ENCODE data around the gene GPATCH8.
"Not testable (repeated sequence)": the region's sequence is repeated elsewhere in the genome, so short reads cannot be mapped to it uniquely, and the experiment has no call there.

The GPATCH8 gene

GRCh38 chr17:44523672-44523972 is 20.4 kb upstream of the GPATCH8 start:
- DNase-seq = no peak

- peak; percentile 41 for DNase-seq
Measured at GRCh38 chr17:44522883-44523671, 19.9 kb upstream of the GPATCH8 start.

- DNase-seq = no peak
Measured at GRCh38 chr17:44518032-44518431, 14.8 kb upstream of the GPATCH8 start.

GRCh38 chr17:44511241-44512134 is 8.3 kb upstream of the GPATCH8 start:
- DNase-seq = not testable (repeated sequence)

- not testable (repeated sequence) for DNase-seq
Measured at GRCh38 chr17:44506939-44507604, 3.9 kb upstream of the GPATCH8 start.

GRCh38 chr17:44502598-44503146 is 534 bp downstream of the GPATCH8 start:
- DNase-seq = no peak

- no peak for DNase-seq
Measured at GRCh38 chr17:44501866-44502375, 1.3 kb downstream of the GPATCH8 start.

GRCh38 chr17:44499722-44500121 is 3.5 kb downstream of the GPATCH8 start:
- no peak for DNase-seq

GRCh38 chr17:44496815-44497214 is 6.4 kb downstream of the GPATCH8 start:
- no peak for DNase-seq

GRCh38 chr17:44493339-44493738 is 9.9 kb downstream of the GPATCH8 start:
- DNase-seq = no peak

GRCh38 chr17:44492706-44493272 is 10.4 kb downstream of the GPATCH8 start:
- no peak for DNase-seq

GRCh38 chr17:44489581-44489980 is 13.6 kb downstream of the GPATCH8 start:
- no peak for DNase-seq

- no peak for DNase-seq
Measured at GRCh38 chr17:44487170-44487569, 16.0 kb downstream of the GPATCH8 start.

- no peak for DNase-seq
Measured at GRCh38 chr17:44473367-44473766, 29.8 kb downstream of the GPATCH8 start.

GRCh38 chr17:44469676-44470075 is 33.5 kb downstream of the GPATCH8 start:
- no peak for DNase-seq

GRCh38 chr17:44467108-44467507 is 36.1 kb downstream of the GPATCH8 start:
- no peak for DNase-seq

- DNase-seq = no peak
Measured at GRCh38 chr17:44466339-44466738, 36.9 kb downstream of the GPATCH8 start.

GRCh38 chr17:44465897-44466296 is 37.3 kb downstream of the GPATCH8 start:
- no peak for DNase-seq

GRCh38 chr17:44465276-44465675 is 37.9 kb downstream of the GPATCH8 start:
- DNase-seq = no peak

GRCh38 chr17:44464037-44464436 is 39.2 kb downstream of the GPATCH8 start:
- DNase-seq = no peak

GRCh38 chr17:44451832-44452231 is 51.4 kb downstream of the GPATCH8 start:
- DNase-seq = no peak

- no peak for DNase-seq
Measured at GRCh38 chr17:44451016-44451627, 52.1 kb downstream of the GPATCH8 start.
